ENCODE measurements around the gene PGAP3.

Gene PGAP3

DNA sequence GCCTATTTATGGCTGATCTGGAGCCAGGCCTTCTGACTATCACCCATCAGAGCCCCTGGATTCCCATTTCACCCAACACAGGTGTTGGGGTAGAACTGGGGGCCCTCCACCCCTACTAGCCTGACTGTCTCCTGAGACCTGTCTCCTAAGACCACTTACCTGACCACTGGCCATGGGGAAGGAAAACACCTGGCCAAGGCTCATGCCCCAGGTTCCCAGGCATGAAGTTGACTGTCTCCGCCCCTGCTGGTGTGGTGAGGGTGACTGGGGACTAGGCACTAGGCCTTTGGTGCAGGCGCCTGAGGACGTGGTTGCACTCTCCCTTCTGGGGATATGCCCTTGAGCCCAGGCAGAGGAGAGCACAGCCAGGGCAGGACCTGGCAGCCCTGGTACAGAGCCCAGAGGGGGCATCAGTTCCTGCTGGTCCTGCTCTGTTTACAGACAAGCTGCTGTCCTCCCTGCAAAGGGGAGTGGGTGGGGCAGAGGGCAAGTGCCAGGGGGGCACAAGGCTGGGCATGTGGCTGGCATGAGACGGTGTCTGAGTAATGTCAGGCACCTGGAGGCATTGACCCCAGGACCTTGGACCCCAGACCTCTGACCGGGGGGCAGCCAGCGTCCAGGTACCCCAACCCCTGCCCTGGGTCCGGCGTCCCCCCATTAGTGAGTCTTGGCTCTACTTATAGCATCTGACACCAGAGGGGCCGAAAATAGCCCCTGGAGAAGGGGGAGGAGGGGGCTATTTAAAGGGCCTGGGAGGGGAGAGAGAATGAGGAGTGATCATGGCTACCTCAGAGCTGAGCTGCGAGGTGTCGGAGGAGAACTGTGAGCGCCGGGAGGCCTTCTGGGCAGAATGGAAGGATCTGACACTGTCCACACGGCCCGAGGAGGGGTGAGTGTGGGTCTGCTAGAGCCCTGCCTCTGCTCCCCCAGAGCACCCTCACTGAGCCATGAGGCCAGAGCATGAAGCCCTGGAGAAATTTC, 23.0 kb downstream of the PGAP3 start, which contains the start of gene TCAP:
TCAP (plus strand) TSS at position 769 of the 981 bp plus-strand sequence; CDS start at position 780, 11 bp downstream.
- Histone ChIP-seq H3K9me3 (ENCODE audit: control insufficient read depth, insufficient read depth, low read length) (no peaks in the 10 kb centered on the region), H3K4me1 (ENCODE audit: control insufficient read depth, insufficient read depth, low read length) (peaks cover 28% of the 10 kb centered on the region), H3K9ac (ENCODE audit: low read depth, low read length) (peak within 1 kb of the TSS; percentile 60), H3K36me3 (ENCODE audit: control insufficient read depth, insufficient read depth, low read length) (peaks cover 16% of the 10 kb centered on the region), H3K4me3 (ENCODE audit: low read depth, low read length) (peak within 1 kb of the TSS; percentile 49), H3K27me3 (ENCODE audit: control insufficient read depth, insufficient read depth, low read length) (peaks cover 19% of the 10 kb centered on the region)

DNA sequence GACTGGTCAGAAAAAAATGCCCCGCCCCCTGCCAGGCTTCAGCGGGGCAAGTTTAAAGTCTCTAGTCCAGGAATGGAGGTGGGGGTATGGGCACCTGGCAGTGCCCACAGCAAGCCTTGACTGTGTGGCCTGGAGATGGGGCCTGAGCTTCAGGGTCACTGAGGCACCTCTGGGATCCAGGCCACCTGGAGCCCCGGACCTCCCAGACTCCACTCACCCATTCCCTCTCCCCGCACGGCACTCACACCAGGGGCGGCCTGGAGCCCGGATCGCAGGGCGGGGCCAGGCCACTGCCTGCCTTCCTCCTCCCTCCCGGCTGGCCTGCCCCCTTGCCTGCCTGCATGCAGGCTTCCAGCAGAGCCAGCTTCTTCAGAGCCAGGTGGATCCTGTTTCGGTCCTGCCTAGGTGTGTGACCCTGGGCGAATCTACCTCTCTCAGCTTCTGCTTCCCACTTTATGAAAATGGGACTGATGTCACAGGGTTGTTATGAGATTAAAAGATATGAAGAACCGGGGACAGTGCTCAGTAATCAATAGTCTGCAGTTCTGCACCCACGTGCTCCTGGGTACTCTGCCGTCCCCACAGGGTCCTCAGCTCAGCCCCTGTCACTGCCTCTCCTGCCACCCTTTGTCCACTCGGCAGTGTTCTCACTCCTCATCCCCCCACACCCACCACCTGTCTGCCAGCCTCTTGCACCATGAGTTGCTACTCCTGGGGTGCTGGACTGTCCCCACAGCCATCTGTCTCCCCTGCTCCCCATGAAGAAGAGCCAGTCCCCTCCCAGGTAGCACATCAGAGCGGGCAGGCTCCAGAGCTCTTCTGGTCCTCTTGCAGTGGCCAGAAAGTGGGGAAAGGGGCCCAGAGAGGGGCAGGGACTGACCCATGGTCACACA, 23.9 kb downstream of the PGAP3 start:
- Histone ChIP-seq H3K9ac (ENCODE audit: low read depth, low read length) (peak overlapping the region; percentile 60), H3K36me3 (ENCODE audit: control insufficient read depth, insufficient read depth, low read length) (peaks cover 16% of the 10 kb centered on the region), H3K9me3 (ENCODE audit: control insufficient read depth, insufficient read depth, low read length) (no peaks in the 10 kb centered on the region), H3K27me3 (ENCODE audit: control insufficient read depth, insufficient read depth, low read length) (peaks cover 19% of the 10 kb centered on the region), H3K4me3 (ENCODE audit: low read depth, low read length) (peak overlapping the region; percentile 49), H3K4me1 (ENCODE audit: control insufficient read depth, insufficient read depth, low read length) (peaks cover 28% of the 10 kb centered on the region)

DNA sequence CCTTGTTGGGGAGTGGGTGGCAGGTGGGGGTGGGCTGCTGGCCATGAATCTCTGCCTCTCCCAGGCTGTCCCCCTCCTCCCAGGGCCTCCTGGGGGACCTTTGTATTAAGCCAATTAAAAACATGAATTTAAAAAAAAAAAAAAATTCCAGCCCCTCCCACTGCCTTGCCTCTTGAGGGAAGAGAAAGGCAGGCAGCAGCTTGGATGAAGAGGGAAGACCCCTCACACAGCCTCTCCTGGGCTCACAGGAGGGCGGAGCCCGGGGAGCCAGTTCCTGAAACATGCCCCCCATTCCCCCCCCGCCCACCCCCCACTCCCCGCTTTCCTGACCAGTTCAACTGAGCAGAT, 24.5 kb downstream of the PGAP3 start:
- no peaks in the 10 kb centered on the region for H3K9me3 ChIP-seq (ENCODE audit: control insufficient read depth, insufficient read depth, low read length)
- H3K27me3 ChIP-seq (ENCODE audit: control insufficient read depth, insufficient read depth, low read length), result peaks cover 16% of the 10 kb centered on the region
- peaks cover 16% of the 10 kb centered on the region for H3K36me3 ChIP-seq (ENCODE audit: control insufficient read depth, insufficient read depth, low read length)
- H3K4me1 ChIP-seq (ENCODE audit: control insufficient read depth, insufficient read depth, low read length), result peaks cover 25% of the 10 kb centered on the region
- peak overlapping the region; percentile 49 for H3K4me3 ChIP-seq (ENCODE audit: low read depth, low read length)
- no peak overlapping the region for H3K9ac ChIP-seq (ENCODE audit: low read depth, low read length)

DNA sequence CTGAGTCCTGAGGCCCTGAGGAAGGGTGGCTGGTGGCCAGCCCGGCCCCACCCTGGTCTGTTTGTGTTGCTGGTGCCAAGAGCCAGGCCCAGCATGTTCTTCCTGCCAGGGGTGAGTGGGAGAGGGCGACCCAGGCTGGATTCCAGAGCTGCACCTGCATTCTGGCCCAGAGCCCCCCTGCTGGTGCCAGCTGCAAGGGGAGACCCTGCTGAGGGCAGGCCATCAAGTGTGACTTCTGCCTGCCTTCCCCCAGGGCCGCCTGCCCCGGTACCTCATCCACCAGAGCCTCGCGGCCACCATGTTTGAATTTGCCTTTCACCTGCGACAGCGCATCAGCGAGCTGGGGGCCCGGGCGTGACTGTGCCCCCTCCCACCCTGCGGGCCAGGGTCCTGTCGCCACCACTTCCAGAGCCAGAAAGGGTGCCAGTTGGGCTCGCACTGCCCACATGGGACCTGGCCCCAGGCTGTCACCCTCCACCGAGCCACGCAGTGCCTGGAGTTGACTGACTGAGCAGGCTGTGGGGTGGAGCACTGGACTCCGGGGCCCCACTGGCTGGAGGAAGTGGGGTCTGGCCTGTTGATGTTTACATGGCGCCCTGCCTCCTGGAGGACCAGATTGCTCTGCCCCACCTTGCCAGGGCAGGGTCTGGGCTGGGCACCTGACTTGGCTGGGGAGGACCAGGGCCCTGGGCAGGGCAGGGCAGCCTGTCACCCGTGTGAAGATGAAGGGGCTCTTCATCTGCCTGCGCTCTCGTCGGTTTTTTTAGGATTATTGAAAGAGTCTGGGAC, 25.1 kb downstream of the PGAP3 start:
- peaks cover 25% of the 10 kb centered on the region for H3K4me1 ChIP-seq (ENCODE audit: control insufficient read depth, insufficient read depth, low read length)
- H3K27me3 ChIP-seq (ENCODE audit: control insufficient read depth, insufficient read depth, low read length), result peaks cover 16% of the 10 kb centered on the region
- peaks cover 16% of the 10 kb centered on the region for H3K36me3 ChIP-seq (ENCODE audit: control insufficient read depth, insufficient read depth, low read length)
- H3K9ac ChIP-seq (ENCODE audit: low read depth, low read length), result no peak overlapping the region
- no peaks in the 10 kb centered on the region for H3K9me3 ChIP-seq (ENCODE audit: control insufficient read depth, insufficient read depth, low read length)
- H3K4me3 ChIP-seq (ENCODE audit: low read depth, low read length), result no peak overlapping the region

DNA sequence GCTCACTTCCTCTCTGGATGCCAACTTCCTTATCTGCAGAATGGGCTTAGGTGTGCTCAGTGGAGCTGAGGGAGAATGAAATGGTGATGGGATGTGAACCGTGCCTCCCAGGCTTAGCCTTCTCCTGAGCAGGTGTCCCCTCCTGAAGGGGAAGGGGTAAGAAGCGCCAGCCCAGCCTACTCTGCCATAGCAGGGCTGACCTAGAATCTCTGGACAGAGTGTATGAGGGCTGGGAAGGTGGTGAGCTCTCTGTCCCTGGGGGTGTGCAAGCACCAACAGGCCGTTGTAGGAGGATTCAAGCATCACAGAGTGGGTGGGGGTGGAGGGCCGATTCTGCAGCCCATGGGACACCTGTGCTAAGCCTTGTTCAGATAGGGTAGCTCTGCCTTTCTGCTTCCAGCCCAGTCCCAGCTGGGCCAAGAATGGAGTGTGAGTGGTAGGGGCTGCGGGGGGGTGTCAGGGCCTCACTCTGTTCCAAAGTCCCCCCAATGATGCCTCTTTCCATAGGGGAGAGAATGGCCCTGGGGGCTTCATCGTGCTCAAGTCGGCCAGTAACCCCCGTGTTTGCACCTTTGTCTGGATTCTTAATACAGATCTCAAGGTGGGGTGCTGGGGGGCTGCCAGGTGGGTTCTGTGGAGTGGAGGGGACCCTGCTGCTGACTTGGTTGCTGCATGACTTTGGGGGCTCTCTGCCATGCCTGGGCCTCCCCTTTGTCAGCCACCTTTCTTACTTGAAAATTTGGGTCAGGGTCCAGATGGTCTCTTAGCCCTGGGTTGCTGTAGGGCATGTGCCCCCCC, 25.9 kb downstream of the PGAP3 start:
- no peaks in the 10 kb centered on the region for H3K9me3 ChIP-seq (ENCODE audit: control insufficient read depth, insufficient read depth, low read length)
- H3K9ac ChIP-seq (ENCODE audit: low read depth, low read length), result no peak overlapping the region
- H3K36me3 ChIP-seq (ENCODE audit: control insufficient read depth, insufficient read depth, low read length), result peaks cover 16% of the 10 kb centered on the region
- H3K27me3 ChIP-seq (ENCODE audit: control insufficient read depth, insufficient read depth, low read length), result peaks cover 11% of the 10 kb centered on the region
- H3K4me1 ChIP-seq (ENCODE audit: control insufficient read depth, insufficient read depth, low read length), result peaks cover 23% of the 10 kb centered on the region
- H3K4me3 ChIP-seq (ENCODE audit: low read depth, low read length), result no peak overlapping the region

DNA sequence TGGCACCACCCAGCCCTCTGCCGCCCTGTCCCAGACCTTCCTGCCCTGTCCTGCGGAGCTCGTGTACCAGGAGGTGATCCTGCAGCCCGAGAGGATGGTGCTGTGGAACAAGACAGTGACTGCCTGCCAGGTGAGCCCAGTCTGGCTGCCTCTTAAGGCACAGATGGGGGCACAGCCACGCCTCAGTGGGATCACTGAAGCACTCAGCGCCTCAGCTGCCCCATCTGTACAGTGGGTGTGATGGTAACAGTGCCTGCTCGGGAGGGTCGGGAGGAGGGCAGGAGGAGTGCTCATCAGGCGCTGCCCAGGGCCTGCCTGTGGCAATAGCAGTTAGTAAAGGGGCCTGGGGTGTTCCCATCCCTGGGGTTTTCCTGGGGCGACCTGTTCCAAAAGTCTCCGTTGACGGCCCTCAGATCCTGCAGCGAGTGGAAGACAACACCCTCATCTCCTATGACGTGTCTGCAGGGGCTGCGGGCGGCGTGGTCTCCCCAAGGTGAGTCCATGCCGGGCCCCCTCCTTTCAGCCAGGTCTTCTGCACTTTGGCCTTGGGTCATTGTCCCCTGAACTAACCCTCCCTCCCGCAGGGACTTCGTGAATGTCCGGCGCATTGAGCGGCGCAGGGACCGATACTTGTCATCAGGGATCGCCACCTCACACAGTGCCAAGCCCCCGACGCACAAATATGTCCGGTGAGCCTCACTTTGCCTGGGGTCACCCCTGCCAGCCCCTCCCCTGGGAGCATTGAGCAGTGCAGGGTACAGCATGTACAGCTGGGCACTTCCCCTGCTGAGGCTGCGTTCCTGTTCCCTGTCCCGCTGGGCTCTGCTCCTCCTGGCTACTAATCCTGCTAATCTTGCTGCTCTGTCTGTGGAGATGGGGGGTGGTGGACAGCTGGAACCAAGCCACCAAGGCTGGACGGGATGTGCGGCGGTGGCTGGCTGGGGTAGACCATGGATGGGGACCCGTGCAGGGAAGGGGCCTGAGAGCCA, 27.2 kb downstream of the PGAP3 start:
- H3K4me3 ChIP-seq (ENCODE audit: low read depth, low read length), result no peak overlapping the region
- no peak overlapping the region for H3K9ac ChIP-seq (ENCODE audit: low read depth, low read length)
- H3K27me3 ChIP-seq (ENCODE audit: control insufficient read depth, insufficient read depth, low read length), result peaks cover 1% of the 10 kb centered on the region
- H3K36me3 ChIP-seq (ENCODE audit: control insufficient read depth, insufficient read depth, low read length), result peaks cover 22% of the 10 kb centered on the region
- no peaks in the 10 kb centered on the region for H3K9me3 ChIP-seq (ENCODE audit: control insufficient read depth, insufficient read depth, low read length)
- H3K4me1 ChIP-seq (ENCODE audit: control insufficient read depth, insufficient read depth, low read length), result peaks cover 13% of the 10 kb centered on the region

DNA sequence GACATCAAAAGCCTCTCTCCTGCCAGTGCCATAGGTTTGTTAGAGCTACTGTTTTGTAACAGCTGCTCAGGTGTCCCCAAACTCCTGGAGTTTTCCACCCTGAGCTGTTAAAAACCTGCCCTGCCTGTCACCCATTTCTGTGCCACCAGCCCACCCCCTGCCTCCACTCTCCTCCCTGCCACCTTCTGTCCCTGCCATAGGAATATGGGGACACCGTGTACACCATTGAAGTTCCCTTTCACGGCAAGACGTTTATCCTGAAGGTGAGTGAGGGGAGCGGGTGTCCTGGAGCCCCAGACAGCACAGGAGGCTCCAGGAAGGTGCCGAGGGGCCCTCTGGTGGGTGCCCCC, 27.9 kb downstream of the PGAP3 start:
- Histone ChIP-seq H3K27me3 (ENCODE audit: control insufficient read depth, insufficient read depth, low read length) (no peaks in the 10 kb centered on the region), H3K4me1 (ENCODE audit: control insufficient read depth, insufficient read depth, low read length) (peaks cover 11% of the 10 kb centered on the region), H3K9ac (ENCODE audit: low read depth, low read length) (no peak overlapping the region), H3K9me3 (ENCODE audit: control insufficient read depth, insufficient read depth, low read length) (no peaks in the 10 kb centered on the region), H3K36me3 (ENCODE audit: control insufficient read depth, insufficient read depth, low read length) (peaks cover 22% of the 10 kb centered on the region), H3K4me3 (ENCODE audit: low read depth, low read length) (no peak overlapping the region)

DNA sequence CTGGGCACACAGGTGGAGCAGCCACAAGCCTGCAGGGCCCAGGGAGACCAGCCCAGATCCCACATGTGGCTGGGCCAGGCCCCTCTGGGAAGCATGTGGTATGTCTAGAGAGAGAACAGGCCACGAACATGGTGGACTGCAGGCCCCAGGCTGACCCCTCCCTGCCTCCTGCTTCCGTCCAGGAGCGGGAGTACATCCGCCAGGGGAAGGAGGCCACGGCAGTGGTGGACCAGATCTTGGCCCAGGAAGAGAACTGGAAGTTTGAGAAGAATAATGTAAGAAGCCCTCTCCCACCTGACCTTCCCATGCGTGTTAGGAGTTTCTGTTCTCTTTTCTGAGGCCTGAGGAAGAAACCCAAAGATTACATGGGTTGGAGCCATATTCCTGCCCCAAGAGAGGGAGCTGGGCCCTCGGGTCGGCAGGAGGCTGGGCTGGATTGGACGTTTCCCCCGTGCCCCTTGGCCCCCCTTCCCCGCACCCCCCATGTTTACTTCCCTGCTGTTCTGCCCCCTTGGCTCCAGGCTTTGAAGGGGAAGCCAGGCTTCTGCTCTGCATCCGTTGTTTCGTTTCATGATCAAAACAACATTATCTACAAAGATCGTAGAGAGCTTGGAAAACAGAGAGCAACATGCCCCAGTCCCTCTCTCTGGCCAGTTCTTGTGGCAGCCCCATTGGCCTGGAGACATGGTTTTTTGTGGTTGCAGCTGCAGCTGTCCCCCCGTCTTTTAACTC, 28.4 kb downstream of the PGAP3 start:
- H3K4me1 ChIP-seq (ENCODE audit: control insufficient read depth, insufficient read depth, low read length), result peaks cover 8% of the 10 kb centered on the region
- H3K9me3 ChIP-seq (ENCODE audit: control insufficient read depth, insufficient read depth, low read length), result no peaks in the 10 kb centered on the region
- no peak overlapping the region for H3K4me3 ChIP-seq (ENCODE audit: low read depth, low read length)
- no peaks in the 10 kb centered on the region for H3K27me3 ChIP-seq (ENCODE audit: control insufficient read depth, insufficient read depth, low read length)
- H3K36me3 ChIP-seq (ENCODE audit: control insufficient read depth, insufficient read depth, low read length), result peaks cover 22% of the 10 kb centered on the region
- H3K9ac ChIP-seq (ENCODE audit: low read depth, low read length), result no peak overlapping the region

DNA sequence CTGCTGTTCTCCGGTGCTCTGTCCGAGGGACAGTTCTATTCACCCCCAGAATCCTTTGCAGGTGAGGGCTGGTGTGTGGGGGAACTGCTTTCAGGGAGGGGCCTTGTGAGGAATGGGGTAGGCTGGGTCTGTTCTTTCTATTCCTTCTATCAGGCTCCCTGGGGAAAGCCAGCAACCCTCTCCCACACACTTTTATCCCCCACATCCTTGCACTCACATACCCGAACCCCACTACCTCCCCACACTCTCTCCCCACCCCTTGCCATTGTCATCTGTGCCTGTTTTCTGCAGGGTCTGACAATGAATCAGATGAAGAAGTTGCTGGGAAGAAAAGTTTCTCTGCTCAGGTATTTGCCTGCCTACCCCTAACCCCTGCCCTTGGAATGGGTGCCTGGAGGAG, 29.1 kb downstream of the PGAP3 start:
- H3K36me3 ChIP-seq (ENCODE audit: control insufficient read depth, insufficient read depth, low read length), result peaks cover 22% of the 10 kb centered on the region
- no peaks in the 10 kb centered on the region for H3K27me3 ChIP-seq (ENCODE audit: control insufficient read depth, insufficient read depth, low read length)
- no peaks in the 10 kb centered on the region for H3K9me3 ChIP-seq (ENCODE audit: control insufficient read depth, insufficient read depth, low read length)
- no peak overlapping the region for H3K9ac ChIP-seq (ENCODE audit: low read depth, low read length)
- H3K4me1 ChIP-seq (ENCODE audit: control insufficient read depth, insufficient read depth, low read length), result peaks cover 6% of the 10 kb centered on the region
- no peak overlapping the region for H3K4me3 ChIP-seq (ENCODE audit: low read depth, low read length)

Data from iPS-15b (cell line).